Measurements from ENCODE around the gene PLCH1.

GRCh38 chr3:155331078-155331477 lies 413.8 kb downstream of the PLCH1 start:
- TF ChIP-seq CTCF (IDR thresholded peaks at IDR 0.05) (no peak), POLR2A (IDR thresholded peaks at IDR 0.05) (no peak)

Measured in tibial nerve (tissue), 3 donors.